Stimulated activated CD8-positive, alpha-beta memory T cell treated with anti-CD3 and anti-CD28 coated beads, Interleukin-4, amount 100 ng/mL, for 1 hour (primary cell): ENCODE results near the gene PIERCE2.
"Not testable (repeated sequence)": the region's sequence is repeated elsewhere in the genome, so short reads cannot be mapped to it uniquely, and the experiment has no call there.

Source experiments
- DNase-seq, 2 donors: peaks; one replicate each; pipeline ENCODE4 v3.0.0-alpha.2; 2020; ENCODE audit warnings: low read depth in 2 of 2, low spot score in 1 of 2

The PIERCE2 gene

DNA sequence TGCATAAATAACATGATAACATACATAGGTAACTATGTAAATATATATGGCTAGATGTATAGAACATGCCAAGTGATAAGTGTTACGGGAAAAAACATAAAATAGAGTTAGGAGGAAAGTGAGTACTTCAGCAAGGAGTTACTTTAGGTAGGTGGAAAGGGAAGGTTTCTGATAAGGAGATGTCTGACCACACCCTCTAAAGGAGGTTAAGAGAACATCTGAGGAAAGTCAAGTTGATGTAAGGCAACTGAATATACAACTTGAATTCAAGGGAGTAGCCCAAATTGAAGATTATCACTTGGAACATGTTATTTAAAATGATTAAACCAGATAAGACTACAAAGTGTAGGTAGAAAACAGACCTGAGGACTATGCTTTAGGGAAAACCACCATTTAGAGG is 13.8 kb downstream of the PIERCE2 start:
- no peak for DNase-seq

DNA sequence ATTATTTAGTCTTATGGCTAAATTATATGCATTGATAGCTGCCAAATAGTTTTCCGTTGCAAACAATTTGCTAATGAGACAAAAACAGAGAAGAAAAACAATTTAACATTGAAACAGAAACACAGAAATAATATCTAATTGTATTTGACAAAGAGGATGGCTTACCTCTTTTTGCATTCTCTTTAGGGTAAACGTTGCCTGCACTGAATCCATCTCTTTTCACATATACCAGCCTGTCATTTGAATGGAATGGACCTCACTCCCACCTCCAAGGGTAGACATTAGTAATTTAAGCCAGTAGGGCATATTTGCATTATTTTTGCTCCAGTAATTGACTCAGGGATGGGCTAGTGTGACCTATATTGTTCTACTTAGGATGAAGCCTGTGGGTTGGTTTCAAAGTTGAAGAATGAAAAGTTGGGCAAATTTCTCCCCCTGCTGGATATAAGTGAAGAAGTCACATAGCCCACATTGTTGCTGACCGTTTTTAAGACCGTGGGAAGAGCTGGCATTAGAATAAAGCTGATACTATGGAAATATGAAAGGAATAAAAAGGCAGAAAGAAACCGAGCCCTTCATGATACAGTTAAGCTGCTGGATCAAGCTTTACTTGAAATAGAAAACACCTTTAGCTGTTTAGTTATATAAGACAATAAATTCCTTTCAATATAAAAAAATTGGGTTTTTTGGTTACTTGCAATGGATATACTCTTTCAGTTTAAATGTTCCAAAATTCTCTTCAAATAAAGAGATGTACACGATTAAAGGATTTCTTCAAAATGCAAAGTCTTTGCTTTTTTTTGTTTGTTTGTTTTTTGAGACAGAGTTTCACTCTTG is 26.9 kb downstream of the PIERCE2 start:
- no peak for DNase-seq

DNA sequence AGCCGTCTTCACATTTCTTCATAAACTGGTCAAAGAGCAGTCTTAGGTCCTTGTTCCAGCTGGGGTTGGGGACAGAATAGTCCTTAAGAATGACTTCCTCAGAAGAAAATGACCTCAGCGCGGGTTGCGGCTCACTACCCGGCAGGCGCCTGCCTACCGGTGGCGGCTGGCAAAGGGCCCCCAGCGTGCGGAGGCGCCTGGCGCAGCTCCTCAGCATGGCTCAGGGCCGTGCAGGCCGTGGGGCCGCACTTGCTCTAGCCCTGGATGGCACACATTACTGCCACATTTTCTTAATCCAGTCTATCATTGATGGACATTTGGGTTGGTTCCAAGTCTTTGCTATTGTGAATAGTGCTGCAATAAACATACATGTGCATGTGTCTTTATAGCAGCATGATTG is 34.8 kb downstream of the PIERCE2 start:
- not testable (repeated sequence) for DNase-seq

DNA sequence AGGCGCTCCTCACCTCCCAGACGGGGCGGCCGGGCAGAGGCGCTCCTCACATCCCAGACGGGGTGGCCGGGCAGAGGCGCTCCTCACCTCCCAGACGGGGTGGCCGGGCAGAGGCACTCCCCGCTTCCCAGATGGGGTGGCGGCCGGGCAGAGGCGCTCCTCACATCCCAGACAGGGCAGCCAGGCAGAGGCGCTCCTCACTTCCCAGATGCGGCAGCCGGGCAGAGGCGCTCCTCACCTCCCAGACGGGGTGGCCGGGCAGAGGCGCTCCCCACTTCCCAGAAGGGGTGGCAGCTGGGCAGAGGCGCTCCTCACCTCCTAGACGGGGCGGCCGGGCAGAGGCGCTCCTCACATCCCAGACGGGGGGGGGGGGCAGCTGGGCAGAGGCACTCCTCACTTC is 37.6 kb downstream of the PIERCE2 start:
- not testable (repeated sequence) for DNase-seq

DNA sequence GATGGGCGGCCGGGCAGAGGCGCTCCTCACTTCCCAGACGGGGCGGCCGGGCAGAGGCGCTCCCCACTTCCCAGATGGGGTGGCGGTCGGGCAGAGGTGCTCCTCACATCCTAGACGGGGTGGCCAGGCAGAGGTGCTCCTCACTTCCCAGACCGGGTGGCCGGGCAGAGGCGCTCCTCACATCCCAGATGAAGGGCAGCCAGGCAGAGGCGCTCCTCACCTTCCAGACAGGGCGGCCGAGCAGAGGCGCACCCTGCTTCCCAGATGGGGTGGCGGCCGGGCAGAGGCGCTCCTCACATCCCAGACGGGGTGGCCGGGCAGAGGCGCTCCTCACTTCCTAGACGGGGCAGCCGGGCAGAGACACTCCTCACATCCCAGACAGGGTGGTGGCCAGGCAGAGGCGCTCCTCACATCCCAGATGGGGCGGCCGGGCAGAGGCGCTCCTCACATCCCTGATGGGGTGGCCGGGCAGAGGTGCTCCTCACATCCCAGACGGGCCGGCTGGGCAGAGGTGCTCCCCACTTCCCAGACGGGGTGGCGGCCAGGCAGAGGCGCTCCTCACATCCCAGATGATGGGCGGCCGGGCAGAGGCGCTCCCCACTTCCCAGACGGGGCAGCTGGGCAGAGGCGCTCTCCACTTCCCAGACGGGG is 38.2 kb downstream of the PIERCE2 start:
- DNase-seq, result not testable (repeated sequence)

DNA sequence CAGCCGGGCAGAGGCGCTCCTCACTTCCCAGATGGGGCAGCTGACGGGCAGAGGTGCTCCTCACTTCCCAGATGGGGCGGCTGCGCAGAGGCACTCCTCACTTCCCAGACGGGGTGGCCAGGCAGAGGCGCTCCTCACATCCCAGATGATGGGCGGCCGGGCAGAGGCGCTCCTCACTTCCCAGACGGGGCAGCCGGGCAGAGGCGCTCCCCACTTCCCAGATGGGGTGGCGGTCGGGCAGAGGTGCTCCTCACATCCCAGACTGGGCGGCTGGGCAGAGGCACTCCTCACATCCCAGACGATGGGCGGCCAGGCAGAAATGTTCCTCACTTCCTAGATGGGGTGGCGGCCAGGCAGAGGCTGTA is 38.7 kb downstream of the PIERCE2 start:
- not testable (repeated sequence) for DNase-seq

DNA sequence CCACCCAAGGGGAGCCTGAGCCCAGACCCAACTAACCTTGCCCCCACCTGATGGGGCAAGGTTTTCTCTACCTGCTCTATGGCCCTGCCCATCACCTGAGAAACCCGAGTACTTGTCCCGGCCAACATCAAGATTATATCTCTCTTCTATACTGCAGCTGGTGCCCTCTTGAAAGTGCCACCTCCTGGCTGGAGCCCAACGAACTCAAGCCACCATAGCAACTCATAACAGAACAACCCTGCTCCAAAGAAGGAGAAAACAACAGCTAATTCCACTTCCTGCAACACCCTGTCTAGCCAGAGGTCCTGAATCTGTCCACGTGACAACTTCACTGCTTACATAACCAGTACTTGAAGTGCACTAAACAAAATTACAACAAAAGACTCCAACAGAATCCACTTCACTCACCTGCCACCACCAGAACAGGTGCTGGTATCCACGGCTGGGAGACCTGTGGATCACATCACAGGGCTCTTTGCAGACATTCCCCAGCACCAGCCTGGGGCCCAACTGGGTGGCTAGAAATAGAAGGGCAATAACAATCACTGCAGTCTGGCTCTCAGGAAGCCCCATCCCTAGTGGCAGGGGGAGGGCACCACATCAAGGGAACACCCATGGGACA is 49.2 kb downstream of the PIERCE2 start:
- DNase-seq, result no peak

DNA sequence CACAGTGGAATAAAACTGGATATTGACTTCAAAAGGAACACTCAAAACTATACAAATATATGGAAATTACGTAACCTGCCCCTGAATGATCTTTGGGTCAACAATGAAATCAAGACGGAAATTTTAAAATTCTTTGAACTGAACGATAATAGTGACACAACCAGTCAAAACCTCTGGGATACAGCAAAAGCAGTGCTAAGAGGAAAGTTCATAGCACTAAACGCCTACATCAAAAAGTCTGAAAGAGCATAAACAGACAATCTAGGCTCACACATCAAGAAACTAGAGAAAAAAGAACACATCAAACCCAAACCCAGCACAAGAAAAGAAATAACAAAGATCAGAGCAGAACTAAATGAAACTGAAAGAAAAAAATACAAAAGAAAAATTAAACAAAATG is 53.2 kb downstream of the PIERCE2 start:
- no peak for DNase-seq

DNA sequence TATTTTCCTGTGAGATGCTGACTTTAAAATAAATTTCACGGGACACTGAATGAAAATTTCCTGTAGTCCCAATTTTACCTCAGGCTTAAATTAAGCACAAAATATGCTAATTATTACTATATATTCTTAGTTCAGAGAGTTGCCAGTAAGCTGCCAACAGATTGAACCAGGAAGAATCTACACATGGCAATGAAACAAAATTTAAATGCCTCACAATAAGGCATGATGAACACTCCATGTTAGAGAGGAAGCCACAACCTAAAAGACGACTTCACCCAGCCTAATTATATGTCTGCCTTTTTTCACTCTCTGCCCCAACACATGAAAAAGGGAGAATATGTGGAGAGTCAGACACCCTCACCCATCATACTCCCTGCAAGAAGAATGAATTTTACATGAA is 60.0 kb downstream of the PIERCE2 start:
- DNase-seq, result no peak
